Bone marrow (tissue), 2 donors: Measurements from ENCODE around the gene LYRM9.
A peak's percentile ranks its signal among the peaks of the same experiment; 100 is the strongest.
"Not testable (repeated sequence)": the region's sequence is repeated elsewhere in the genome, so short reads cannot be mapped to it uniquely, and the experiment has no call there.

Source experiments
- DNase-seq, 2 donors: peaks; one replicate each; lab custom pipeline; 2025; lab: John Stamatoyannopoulos, UW

LYRM9 gene

DNA sequence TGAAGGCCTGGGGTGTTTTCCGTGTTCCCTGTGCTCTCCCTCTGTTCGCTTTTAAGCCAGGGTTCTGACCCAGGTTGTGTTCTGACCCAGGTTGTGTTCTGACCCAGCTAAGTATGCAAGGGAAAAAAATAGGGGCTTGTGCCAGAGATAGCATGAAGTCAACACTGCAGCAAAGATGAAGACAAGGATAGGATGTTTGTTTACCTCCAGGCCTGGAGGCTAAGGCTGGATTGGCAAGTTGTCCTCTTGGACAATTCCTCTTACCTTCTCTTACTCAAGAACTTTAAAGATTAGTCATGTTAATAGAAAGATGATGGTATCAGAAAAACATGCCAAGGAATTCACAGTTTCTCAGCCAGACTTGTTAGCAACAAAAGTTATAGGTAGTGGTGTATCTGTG lies 19.4 kb downstream of the LYRM9 start:
- no peak for DNase-seq

DNA sequence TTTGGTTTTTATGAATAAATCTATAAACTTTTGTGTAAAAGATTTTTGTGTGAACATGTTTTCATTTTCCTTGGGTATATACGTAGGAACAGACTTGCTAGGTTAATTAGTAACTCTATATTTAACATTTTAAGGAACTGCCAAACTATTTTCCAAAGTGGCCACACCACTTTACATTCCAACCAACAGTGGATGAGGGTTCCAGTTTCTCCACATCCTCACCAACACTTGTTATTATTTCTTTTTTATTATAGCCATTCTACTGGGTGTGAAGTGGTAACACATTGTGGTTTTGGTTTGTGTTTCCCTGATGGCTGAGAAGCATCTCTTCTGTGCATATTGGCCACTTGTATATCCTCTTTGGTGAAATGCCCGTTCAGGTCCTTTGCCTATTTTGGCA lies 20.0 kb downstream of the LYRM9 start:
- DNase-seq = no peak

DNA sequence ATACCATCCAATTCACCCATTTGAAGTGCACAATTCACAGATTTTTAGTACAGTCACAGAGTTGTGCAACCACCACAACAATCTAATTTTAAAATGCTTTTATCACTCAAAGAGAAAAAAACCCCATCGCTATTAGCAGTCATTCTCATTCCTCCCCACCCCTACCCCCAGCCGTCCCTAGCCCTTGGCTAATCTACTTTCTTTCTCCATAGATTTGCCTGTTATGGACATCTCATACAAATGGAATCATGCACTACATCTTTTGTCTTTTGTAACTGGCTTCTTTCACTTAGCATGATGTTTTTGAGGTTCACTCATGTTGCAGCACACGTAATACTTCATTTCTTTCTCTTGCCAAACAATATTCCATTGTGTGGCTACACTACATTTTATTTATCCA lies 20.4 kb downstream of the LYRM9 start:
- DNase-seq = no peak

DNA sequence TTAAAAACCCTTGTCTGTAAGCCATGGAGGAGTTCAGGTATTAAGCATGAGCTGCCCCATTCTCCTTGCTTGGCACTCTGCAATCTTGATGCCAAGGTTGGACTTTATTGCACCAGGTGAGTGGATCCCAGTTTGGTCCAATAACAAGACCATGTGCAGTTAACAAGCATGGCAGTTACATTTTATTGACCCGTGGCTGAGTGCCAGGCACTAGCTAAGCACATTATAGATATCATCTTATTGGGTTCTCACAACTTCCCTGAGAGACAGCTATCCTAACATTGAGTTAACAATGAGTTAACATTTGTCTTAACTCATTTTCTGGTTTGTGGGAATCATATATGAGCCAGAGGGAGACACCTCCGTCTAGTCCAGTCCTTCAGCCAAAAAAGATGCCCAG lies 21.8 kb downstream of the LYRM9 start:
- no peak for DNase-seq

DNA sequence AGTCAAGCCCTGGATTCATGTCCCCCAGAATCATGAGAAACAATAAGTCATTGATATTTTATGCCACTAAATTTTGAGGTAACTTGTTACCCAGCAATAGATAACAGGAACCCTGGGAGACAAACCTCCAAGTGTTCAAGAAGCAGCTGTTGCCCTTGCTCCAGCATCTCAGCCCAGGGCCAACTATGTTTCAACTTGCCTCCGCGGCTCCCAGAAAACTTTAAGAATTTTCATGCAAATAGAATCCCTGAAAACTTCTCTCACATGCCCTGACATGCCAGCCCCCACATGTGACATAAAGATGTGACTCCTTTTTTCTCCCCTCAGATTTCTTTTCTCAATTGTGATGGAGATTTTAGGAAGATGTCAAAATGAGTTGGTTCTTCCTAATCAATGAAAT lies 22.8 kb downstream of the LYRM9 start:
- DNase-seq = no peak

DNA sequence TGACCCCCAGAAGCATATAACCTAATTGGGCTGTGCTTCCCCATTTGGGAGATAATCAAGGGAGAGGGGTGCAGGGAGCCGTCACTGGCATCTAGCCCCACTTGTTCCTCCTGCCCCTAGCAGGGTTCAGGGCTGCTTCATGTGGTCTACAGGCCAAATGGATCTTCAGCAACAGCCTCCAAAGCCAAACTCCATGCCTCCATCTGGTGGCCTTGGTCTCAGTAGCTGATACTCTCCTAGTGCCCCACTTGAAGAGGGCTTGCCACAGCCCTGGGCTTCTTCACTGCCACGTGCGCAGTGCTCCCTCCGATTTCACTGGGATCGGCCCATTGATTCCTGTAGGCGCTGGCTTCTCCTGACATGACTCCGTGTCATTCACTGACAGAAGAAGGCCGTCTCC lies 24.6 kb downstream of the LYRM9 start:
- no peak for DNase-seq

DNA sequence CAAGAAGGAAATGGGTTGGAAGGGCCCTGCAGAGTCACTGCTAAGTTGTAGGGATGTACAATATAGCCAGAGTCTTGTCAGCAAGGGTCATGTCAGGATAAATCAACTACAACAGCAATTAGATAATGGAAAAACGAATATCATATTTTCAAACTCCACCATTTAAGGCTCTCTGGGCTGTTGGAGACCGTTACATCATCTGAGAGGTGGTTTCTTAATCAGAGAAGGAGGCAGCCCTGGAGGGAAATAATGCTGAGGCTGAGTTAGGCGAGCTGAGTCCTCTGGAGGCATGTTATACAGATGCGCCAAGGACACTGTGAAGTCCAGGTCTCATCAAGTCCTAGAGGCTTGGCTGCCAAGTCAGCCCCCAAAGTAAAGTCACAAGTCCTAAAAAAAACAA lies 30.3 kb downstream of the LYRM9 start:
- no peak for DNase-seq

DNA sequence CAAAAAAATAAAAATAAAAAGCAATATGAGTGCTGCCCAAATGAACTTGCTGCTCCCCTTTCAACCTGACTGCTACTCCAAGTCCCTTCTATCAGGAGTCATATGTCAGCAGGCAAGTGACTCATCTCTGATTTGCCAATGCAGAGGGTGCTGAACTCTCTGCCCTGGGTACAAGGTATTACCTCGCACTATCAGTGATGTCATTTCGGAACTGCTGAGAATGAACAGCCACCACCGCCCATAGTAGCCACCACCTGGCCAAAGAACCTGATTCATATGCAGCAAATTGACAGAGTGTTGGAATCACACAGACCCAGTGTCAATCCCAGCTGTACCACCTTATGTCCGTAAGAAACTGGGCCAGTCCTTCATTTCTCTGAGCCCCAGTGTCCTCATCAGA lies 31.2 kb downstream of the LYRM9 start:
- no peak for DNase-seq

DNA sequence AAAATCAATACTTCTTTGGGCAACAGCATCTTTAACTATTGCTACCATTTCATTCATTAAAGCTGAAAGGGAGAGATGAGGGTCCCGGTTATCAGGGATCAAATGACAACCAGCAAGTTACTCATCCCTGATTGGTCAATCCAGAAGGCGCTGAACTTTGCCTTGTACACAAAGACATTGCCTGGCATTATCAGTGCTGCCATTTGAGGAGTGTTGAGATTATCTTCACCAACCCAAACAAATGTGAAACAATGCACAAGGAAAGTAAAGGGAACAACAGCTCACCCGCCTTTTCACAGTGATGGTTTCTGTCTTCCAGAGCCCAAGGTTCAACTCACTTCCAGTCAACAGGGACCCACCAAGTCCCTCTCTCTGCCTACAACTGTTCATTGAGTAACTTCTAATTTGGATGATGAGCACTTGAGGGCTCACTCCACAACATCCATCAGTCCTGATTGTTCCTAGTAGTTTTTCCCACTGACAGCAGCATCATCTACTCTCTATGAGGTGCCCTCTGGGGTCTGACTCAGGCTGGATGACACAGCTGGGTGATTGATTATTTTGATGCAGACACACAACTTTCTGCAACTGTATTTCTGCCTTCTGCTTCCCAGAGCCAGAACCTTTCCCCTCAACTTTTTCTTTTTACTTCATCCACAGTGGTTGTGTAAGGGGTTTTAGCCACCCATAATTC lies 32.0 kb downstream of the LYRM9 start:
- DNase-seq = no peak

DNA sequence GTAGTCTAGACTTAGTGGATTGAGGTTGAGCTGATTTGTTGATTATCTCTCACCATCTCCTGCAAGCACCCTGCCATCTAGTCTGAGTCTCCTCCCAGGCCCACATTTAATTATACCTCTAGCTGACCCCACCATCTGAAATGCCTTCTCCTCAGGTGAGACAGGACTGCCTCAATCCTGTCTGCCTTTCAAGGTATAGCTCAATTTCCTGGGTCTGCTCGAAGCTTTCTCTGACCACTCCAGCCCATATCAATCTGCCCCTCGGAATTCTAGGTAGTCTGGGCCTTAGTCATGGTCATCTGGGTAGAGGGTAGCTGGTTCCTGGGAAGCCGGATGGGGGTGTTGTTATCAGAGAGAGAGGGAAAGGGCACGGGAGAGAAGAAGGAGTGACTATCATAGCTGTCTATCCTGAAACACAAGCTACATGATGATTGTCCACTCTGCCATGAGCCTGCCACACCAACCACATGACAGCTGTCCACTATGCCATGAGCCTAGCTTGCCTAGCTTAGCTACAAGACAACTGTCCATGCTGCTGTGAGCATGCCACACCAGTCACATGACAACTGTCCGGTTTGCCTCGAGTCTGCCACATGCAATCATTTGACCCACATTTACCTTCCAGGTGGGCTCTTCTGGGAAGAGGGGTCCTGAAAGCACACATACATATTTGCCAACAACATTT lies 34.4 kb downstream of the LYRM9 start:
- DNase-seq = no peak

DNA sequence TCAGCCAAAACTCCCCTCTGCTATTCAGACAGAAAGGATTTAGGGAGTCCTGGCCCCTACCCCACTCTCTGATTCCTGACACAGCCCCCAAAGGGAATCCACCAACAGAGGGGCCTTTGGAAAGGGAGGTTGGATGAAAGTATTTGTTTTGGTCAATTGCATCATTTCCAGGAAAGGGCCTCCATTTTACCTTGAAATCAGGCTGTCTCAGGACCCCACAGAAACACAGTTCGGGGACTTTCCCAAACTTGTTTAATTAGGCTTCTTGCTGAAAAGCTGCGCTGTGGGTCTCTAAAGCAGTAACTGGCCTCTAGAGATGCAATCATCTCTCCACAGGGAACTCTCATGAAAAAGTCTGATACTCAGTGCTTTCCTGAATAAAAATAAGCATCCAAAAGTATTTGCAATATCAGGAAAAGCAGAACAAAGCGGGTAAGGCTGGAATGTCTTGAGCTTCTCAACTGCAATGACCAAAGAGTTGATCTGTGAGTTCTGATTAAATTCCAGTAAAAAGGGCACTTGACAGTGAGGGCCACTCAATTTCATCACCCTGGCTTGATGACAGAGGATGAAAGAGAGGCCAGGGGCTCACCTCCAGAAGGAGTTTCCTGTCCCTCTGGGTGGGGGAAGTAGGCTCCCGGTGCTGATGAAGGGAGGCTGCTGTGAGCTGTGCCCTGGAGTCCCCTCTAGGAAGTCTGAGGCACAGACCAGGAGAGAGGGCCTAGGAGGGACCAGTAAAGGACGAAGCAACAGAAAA lies 36.3 kb downstream of the LYRM9 start:
- no peak for DNase-seq

DNA sequence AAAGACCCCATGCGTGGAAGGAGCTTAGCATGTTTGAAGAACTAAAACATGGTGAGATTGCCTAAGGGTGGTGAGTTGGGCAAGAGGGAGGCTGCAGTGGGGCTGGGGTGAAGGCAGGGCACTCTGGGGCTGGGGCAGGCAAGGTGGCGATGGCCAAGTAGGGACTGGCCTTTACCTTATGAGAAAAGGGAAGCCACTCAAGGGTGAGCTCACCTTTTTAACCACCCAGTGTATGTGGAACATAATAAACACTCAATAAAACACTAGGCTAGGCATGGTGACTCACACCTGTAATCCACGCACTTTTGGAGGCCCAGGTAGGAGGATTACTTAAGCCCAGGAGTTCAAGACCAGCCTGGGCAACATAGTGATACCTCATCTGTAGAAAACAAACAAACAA lies 37.7 kb downstream of the LYRM9 start:
- DNase-seq = no peak

DNA sequence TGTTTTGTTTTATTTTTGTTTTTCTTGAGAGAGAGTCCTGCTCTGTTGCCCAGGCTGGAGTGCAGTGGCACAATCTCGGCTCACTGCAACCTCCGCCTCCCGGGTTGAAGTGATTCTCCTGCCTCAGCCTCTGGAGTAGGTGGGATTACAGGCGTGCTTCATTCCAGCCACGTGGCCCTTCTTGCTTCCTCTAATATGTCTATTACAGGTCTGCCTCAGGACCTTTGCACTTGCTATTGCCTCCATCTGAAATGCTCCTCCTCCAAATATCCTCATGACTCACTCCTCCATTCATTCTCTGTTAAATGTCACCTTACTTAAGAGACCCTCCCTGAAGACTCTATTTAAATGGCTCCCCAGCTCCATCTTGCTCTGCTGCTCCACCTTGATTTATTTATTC lies 39.0 kb downstream of the LYRM9 start:
- no peak for DNase-seq

DNA sequence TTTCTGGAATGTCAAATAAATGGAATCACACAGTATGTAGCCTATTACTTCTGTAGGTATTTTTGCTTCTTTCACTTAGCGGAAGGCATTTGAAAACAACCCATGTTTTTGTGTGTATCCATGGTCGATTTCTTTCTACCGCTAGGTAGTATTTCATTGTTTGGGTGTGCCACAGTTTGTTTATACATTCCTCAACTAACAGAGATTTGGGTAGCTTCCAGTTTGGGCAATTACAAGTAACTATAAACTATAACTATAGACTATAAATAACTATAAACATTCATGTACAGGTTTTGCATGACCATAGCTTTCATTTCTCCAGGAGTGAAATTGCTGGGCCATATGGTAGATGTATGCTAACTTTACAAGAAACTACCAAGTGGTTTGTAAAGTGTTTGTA lies 40.1 kb downstream of the LYRM9 start:
- DNase-seq = no peak

DNA sequence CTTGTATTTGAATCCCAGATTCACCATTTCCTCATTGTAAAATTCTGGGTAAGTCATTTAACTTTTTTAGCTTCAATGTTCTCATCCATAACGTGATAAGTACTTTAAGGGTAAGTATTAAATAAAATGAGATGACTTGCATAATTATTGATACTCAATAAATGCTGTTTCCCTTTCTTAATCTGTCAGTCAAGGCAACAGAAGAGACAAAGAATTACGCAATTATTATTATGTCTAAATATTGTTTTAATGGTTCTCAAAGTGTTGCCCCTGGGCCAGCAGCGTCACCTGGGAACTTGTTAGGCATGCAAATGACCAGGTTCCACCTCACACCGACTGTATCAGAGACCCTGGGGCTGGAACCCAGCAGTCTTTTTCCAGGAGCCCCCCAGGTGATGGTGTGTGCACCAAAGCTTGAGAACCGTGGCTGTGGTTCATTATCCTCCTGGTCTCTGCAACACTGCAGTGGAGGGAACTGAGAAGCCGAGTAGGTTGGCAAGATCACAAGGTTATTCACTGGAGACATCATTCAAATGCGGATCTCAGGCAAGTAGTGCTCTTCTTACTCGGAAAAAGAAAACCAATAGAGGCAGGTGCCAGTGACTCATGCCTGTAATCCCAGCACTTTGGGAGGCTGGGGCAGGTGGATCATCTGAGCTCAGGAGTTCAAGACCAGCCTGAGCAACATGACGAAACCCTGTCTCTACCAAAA lies 43.5 kb downstream of the LYRM9 start:
- DNase-seq = no peak

DNA sequence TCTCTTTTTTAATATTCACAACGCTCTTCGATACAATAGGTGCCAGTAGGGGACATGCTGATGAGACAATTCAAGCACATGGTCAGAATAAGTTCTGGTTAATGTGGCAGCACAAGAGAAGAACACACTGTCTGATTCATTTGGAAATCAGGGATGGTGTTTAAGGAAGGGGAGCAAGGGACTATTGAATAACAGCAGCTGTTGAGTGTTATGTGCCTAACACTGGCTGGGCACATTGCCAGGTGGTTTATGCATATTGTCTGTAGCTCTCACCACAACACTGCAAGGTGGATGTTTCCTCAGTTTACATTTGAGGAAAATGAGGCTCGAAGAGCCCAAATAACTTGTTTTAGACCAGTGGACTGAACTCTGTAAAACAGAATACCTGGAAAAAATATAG lies 44.2 kb downstream of the LYRM9 start:
- no peak for DNase-seq

DNA sequence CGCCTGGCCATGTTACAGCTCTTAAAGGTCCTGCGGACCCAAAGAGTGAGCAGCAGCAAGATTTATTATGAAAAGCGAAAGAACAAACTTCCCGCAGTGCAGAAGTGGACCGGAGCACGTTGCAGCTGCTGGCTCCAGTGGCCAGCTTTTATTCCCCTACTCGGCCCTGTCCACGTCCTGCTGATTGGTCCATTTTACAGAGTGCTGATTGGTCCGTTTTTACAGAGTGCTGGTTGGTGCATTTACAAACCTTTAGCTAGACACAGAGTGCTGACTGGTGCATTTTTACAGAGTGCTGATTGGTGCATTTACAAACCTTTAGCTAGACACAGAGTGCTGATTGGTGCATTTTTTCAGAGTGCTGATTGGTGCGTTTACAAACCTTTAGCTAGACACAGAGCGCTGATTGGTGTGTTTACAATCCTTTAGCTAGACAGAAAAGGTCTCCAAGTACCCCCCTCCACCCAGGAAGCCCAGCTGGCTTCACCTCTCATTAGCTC lies 46.3 kb downstream of the LYRM9 start:
- not testable (repeated sequence) for DNase-seq

DNA sequence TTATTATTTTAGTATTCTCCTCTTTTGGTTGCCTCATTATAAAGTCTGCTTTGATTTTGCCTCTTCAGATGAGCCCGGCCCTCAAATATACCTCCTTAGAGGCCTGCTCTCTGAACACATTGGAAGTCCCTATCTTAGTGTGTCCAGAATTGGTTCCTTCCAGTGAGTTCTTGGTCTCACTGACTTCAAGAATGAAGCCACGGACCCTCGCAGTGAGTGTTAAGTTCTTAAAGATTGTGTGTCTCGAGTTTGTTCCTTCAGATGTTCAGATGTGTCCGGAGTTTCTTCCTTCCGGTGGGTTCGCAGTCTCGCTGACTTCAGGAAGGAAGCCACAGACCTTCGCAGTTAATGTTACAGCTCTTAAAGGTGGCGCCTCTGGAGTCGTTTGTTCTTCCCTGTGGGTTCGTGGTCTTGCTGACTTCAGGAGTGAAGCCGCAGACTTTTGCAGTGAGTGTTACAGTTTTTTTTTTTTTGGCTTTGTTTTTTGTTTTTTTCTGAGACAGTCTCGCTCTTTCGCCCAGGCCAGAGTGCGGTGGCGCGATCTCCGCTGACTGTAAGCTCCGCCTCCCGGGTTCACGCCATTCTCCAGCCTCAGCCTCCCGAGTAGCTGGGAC lies 47.0 kb downstream of the LYRM9 start:
- DNase-seq = peak in 1 of 2 donors; percentile 18

DNA sequence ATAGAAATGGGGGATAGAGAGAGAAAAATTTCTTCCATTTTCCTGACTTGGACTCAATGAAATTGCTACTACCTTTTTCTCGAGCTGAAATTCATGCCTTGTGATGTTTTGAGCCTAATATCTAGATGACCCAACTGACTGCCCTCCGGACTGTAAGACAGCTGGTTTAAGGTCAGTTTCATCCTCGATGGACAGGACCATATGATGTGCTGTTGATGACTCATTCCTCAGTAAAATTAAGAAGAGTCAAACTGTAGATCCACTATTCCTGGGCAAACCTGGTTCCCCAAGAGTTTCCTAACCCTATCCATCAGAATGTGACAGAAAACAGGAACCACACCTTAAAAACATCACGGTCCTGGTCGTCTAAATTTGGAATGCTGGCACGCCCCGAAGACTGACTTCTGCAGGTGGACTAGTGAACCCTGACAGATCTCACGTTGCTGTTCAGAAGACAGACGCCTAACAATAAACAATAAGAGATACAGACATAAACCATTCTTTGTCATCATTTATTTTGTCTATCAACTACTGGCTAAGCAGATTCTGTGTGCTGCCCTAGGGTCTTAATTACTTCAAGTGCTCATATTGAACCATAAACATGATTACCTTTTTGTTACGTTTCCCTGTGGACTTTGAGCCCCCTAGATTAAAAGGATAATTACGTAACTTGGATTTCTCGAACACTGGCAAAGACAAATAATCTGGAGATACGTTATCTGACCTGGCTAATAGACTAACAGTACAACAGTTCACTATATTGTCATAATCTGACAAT lies 47.7 kb downstream of the LYRM9 start:
- DNase-seq = no peak

DNA sequence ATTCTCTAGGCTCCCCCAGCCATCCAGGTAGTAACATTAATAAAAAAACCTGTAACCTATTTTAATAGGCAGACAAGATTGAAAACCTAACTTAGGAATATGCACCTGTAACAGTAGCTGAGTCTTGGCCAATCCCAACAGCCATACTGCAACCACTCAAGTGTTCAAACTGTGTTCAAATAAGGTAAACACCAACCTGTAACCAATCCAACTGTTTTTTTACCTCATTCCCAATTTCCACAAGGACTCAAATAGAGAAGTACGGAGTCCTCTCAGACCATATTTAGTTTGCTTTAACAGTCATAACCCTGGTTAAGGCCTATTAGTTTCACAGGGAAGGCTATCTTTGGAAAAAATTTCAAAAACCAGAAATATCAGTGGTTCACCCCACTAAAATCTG lies 52.5 kb downstream of the LYRM9 start:
- no peak for DNase-seq

DNA sequence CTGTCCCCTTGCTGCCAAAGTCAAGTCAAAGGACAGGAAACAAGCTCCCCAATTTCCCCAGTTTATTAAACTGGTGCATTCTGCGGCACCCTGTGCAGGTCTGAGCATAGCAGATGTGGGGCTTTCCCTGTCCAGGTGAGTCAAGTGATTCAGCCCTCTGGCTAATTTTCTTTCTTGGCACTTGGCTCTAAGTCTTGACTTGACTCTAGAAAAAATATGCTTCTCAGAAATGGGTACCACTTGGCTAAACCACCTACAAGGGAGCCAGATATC lies 52.8 kb downstream of the LYRM9 start:
- not testable (repeated sequence) for DNase-seq
